Ovary (tissue), 3 donors: ENCODE data around the gene LIX1.

Experiments
- POLR2A ChIP-seq: fragments of 450-650 bp; IDR thresholded peaks from one replicate; pipeline ENCODE4 v1.6.1; 2017; ENCODE audit warnings: antibody characterized with exemption, mild to moderate bottlenecking, moderate library complexity
- TF ChIP-seq, protein P1 (sequence below), 3 donors: fragments of 450-650 bp in 2 of 3; fragments of 200-600 bp in 1 of 3; IDR thresholded peaks; one replicate each; pipeline versions ENCODE4 v1.5.1 to v1.8.0; 2016 to 2022; ENCODE audit warnings: antibody characterized with exemption in 3 of 3, mild to moderate bottlenecking in 1 of 3
- donor health status: DM: no; HTN: no; CAD: no.

- TF ChIP-seq, protein P1, sequence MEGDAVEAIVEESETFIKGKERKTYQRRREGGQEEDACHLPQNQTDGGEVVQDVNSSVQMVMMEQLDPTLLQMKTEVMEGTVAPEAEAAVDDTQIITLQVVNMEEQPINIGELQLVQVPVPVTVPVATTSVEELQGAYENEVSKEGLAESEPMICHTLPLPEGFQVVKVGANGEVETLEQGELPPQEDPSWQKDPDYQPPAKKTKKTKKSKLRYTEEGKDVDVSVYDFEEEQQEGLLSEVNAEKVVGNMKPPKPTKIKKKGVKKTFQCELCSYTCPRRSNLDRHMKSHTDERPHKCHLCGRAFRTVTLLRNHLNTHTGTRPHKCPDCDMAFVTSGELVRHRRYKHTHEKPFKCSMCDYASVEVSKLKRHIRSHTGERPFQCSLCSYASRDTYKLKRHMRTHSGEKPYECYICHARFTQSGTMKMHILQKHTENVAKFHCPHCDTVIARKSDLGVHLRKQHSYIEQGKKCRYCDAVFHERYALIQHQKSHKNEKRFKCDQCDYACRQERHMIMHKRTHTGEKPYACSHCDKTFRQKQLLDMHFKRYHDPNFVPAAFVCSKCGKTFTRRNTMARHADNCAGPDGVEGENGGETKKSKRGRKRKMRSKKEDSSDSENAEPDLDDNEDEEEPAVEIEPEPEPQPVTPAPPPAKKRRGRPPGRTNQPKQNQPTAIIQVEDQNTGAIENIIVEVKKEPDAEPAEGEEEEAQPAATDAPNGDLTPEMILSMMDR (IDR thresholded peaks at IDR 0.05): no peak
- no peak for TF ChIP-seq POLR2A
Measured at GRCh38 chr5:97172227-97172626, 29.8 kb upstream of the LIX1 start.
